Measurements from ENCODE around the gene C1orf94.

C1orf94 gene

GRCh38 chr1:34262921-34263320 is 86.2 kb downstream of the C1orf94 start:
- Histone ChIP-seq H3K4me1 (ENCODE audit: control insufficient read depth, insufficient read depth, low read length) (peaks cover 8% of the 10 kb centered on the region; the same call in 1 of the 2 replicates), H3K27me3 (ENCODE audit: control insufficient read depth, insufficient read depth, low read length) (no peaks in the 10 kb centered on the region), H3K9ac (ENCODE audit: low read depth, low read length) (no peak overlapping the region), H3K36me3 (ENCODE audit: control insufficient read depth, insufficient read depth, low read length) (no peaks in the 10 kb centered on the region), H3K4me3 (ENCODE audit: low read depth, low read length) (no peak overlapping the region), H3K9me3 (ENCODE audit: control insufficient read depth, insufficient read depth, low read length) (no peaks in the 10 kb centered on the region), H3K27ac (ENCODE audit: low read depth, low read length) (no peak overlapping the region)

- H3K9me3 ChIP-seq (ENCODE audit: control insufficient read depth, insufficient read depth, low read length), result no peaks in the 10 kb centered on the region
- no peaks in the 10 kb centered on the region for H3K36me3 ChIP-seq (ENCODE audit: control insufficient read depth, insufficient read depth, low read length)
- H3K27me3 ChIP-seq (ENCODE audit: control insufficient read depth, insufficient read depth, low read length), result no peaks in the 10 kb centered on the region
- H3K4me1 ChIP-seq (ENCODE audit: control insufficient read depth, insufficient read depth, low read length), result peaks cover 8% of the 10 kb centered on the region; the same call in 1 of the 2 replicates
- no peak overlapping the region for H3K27ac ChIP-seq (ENCODE audit: low read depth, low read length)
- H3K9ac ChIP-seq (ENCODE audit: low read depth, low read length), result no peak overlapping the region
- no peak overlapping the region for H3K4me3 ChIP-seq (ENCODE audit: low read depth, low read length)
These were observed 86.7 kb downstream of the C1orf94 start for GRCh38 chr1:34263406-34263805.

- no peaks in the 10 kb centered on the region for H3K36me3 ChIP-seq (ENCODE audit: control insufficient read depth, insufficient read depth, low read length)
- H3K27me3 ChIP-seq (ENCODE audit: control insufficient read depth, insufficient read depth, low read length), result no peaks in the 10 kb centered on the region
- H3K27ac ChIP-seq (ENCODE audit: low read depth, low read length), result no peak overlapping the region
- no peak overlapping the region for H3K9ac ChIP-seq (ENCODE audit: low read depth, low read length)
- no peaks in the 10 kb centered on the region for H3K9me3 ChIP-seq (ENCODE audit: control insufficient read depth, insufficient read depth, low read length)
- H3K4me1 ChIP-seq (ENCODE audit: control insufficient read depth, insufficient read depth, low read length), result peaks cover 8% of the 10 kb centered on the region; the same call in 1 of the 2 replicates
- H3K4me3 ChIP-seq (ENCODE audit: low read depth, low read length), result no peak overlapping the region
These were observed 88.7 kb downstream of the C1orf94 start for GRCh38 chr1:34265396-34265795.

DNA sequence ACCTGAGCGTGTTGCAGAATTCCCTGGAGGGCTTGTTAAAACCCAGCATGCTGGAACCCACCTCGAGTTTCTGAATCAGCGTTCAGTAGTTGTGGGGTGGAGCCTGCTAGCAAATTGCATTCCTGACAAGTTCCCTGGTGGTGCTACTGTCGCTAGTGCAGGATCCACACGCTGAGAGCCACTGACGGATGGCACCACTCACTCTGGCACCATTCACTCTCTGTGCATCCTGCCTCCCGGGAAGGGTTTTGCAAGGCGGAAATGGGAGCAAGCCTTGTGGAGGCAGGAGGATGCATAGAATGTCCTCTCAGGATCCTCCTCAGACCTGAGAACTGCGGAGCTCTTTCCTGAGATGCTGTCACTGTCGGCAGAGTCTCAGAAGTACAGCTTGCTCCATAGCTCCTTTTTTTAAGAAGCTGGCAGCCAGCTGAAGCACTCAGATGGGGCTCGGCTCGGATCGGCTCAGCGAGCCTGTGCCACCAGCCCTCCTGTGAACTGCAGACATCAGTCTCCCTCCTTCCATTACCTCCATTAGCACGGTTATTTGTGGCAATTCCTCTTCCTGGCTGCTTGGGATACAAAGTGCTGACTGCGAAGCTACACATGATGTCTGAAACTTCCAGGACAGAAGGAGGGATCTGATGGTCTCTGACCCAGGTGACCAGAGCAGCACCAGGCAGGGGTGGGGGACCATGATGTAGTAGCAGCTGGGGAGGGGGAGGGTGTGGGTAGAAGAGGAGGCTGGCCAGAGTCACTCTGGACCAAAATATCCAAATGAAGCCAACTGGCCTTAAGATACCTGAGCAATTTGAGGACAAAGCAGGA is 89.6 kb downstream of the C1orf94 start:
- Histone ChIP-seq H3K27me3 (ENCODE audit: control insufficient read depth, insufficient read depth, low read length) (no peaks in the 10 kb centered on the region), H3K4me1 (ENCODE audit: control insufficient read depth, insufficient read depth, low read length) (peaks cover 8% of the 10 kb centered on the region; the same call in 1 of the 2 replicates), H3K36me3 (ENCODE audit: control insufficient read depth, insufficient read depth, low read length) (no peaks in the 10 kb centered on the region), H3K27ac (ENCODE audit: low read depth, low read length) (no peak overlapping the region), H3K9ac (ENCODE audit: low read depth, low read length) (no peak overlapping the region), H3K9me3 (ENCODE audit: control insufficient read depth, insufficient read depth, low read length) (no peaks in the 10 kb centered on the region), H3K4me3 (ENCODE audit: low read depth, low read length) (no peak overlapping the region)

DNA sequence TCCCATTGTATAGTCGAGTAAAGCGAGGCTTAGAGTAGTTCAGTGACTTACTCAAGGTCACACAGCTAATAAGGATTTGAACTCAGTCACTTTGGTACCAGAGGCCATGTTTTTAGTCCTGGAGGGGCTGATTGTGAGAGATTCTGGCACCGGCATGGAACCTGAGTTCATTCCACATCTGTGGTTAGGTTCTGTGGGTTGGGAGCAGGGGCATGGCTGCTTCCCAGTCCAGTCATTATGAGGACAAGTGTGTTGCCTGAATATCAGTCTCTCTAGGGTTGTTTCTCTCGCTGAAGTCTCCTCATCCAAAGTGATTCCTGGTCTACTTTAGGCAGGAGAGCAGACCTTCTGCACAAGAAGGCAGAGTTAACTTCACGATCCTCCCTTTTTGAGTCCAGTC is 90.6 kb downstream of the C1orf94 start:
- no peak overlapping the region for H3K4me3 ChIP-seq (ENCODE audit: low read depth, low read length)
- H3K4me1 ChIP-seq (ENCODE audit: control insufficient read depth, insufficient read depth, low read length), result peaks cover 8% of the 10 kb centered on the region; the same call in 1 of the 2 replicates
- no peaks in the 10 kb centered on the region for H3K36me3 ChIP-seq (ENCODE audit: control insufficient read depth, insufficient read depth, low read length)
- no peaks in the 10 kb centered on the region for H3K27me3 ChIP-seq (ENCODE audit: control insufficient read depth, insufficient read depth, low read length)
- no peak overlapping the region for H3K27ac ChIP-seq (ENCODE audit: low read depth, low read length)
- no peaks in the 10 kb centered on the region for H3K9me3 ChIP-seq (ENCODE audit: control insufficient read depth, insufficient read depth, low read length)
- no peak overlapping the region for H3K9ac ChIP-seq (ENCODE audit: low read depth, low read length)

DNA sequence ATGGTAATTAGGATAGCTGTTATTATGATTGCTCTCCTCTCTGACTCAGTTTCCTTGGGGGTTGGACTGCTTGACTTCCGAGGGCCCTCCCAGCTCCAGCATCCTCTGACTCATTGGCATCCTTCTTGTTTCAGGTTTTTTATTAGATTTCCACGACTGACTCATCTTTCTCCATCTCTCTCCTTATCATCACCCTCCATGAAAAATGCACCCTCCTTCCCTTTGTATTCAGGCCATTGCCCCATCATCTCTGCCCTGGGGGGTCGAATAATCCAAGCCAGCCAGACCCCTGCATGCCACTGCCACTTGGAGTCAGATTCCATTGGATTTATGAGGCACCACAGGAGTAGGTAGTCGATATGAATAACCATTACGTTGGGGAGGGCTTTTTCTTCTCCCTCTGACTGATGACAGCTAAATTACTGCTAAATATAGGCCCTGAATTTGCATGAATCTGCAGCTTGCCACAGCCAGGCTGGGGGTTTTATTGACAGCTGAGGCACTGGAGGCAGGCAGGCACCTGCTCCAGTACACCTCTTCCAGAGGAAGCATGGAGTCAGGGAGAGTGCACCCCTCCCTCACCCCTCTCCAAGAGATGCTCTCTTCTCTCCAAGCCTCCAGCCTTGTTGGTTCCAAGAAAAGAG is 91.7 kb downstream of the C1orf94 start:
- Histone ChIP-seq H3K27ac (ENCODE audit: low read depth, low read length) (no peak overlapping the region), H3K9ac (ENCODE audit: low read depth, low read length) (no peak overlapping the region), H3K36me3 (ENCODE audit: control insufficient read depth, insufficient read depth, low read length) (no peaks in the 10 kb centered on the region), H3K4me3 (ENCODE audit: low read depth, low read length) (no peak overlapping the region), H3K4me1 (ENCODE audit: control insufficient read depth, insufficient read depth, low read length) (peaks cover 8% of the 10 kb centered on the region; the same call in 1 of the 2 replicates), H3K9me3 (ENCODE audit: control insufficient read depth, insufficient read depth, low read length) (no peaks in the 10 kb centered on the region), H3K27me3 (ENCODE audit: control insufficient read depth, insufficient read depth, low read length) (no peaks in the 10 kb centered on the region)
